Measurements from ENCODE around the gene CHIT1. TPM values are rescaled to one million over a fixed set of nuclear protein-coding genes. Genes with fewer than 3 reads are reported as not detected.

The CHIT1 gene
- total and polyA plus RNA-seq, 9 of the 15 experiments (the other 6 are each of a cell fraction or from before 2014, with no cell fraction given) = not detected

- Histone ChIP-seq H3K36me3 (ENCODE audit: control insufficient read depth, insufficient read depth, low read length) (no peaks in the 10 kb centered on the region), H3K79me2 (ENCODE audit: control insufficient read depth, insufficient read depth, low read length) (no peaks in the 10 kb centered on the region), H3K27me3 (ENCODE audit: control insufficient read depth in 2 of 2, insufficient read depth in 2 of 2, low read length in 2 of 2) (peaks cover 10 to 64% of the 10 kb centered on the region in 2 experiments; a peak in 4 of 5 replicates), H3K9me1 (ENCODE audit: control insufficient read depth, insufficient read depth, low read length) (no peaks in the 10 kb centered on the region), H3K4me1 (replicated peaks in 1 of 2; ENCODE audit: control insufficient read depth in 2 of 2, insufficient read depth in 2 of 2, low read length in 2 of 2) (peaks cover 0 to 11% of the 10 kb centered on the region in 2 experiments; a peak in 1 of 5 replicates), H3K27ac (ENCODE audit: extremely low read depth, low read depth, low read length) (no peak overlapping the region), H2AFZ (ENCODE audit: low read depth, low read length) (no peak overlapping the region), H3K4me2 (ENCODE audit: insufficient read depth, low read length) (no peak overlapping the region), H3K4me3 (no peak overlapping the region), H3K9ac (ENCODE audit: insufficient read depth in 1 of 2, low read depth in 2 of 2, low read length in 2 of 2) (no peak overlapping the region), H4K20me1 (replicated peaks; ENCODE audit: control insufficient read depth, insufficient read depth, low read length) (peaks cover 24% of the 10 kb centered on the region; the same call in 1 of the 2 replicates), H3K9me3 (replicated peaks; ENCODE audit: control insufficient read depth, insufficient read depth, low read depth, low read length) (no peaks in the 10 kb centered on the region)
- in situ Hi-C loops (cut with MboI) (no loop called here), intact Hi-C loops (cut with micrococcal nuclease) (loop anchor here (1.0 kb wide), 2 partner anchors 53 to 132 kb away; no protein-coding TSS in a partner anchor)
- BruUV-seq (replicated peaks) = no TSS peak
- POLR2A ChIA-PET = interaction anchor here (0.5 to 1.5 kb wide), 6 partner anchors 9 to 1582 kb away, joined by 3 to 5 read pairs (median 3); no protein-coding TSS in a partner anchor
- TF ChIP-seq ZNF280B (CRISPR knock-in tag; IDR thresholded peaks at IDR 0.05) (no peak), KLF6 (CRISPR knock-in tag; IDR thresholded peaks at IDR 0.05; ENCODE audit: borderline replicate concordance) (no peak), MCM3 (IDR thresholded peaks at IDR 0.05) (no peak), UBTF (IDR thresholded peaks at IDR 0.05; ENCODE audit: borderline replicate concordance in 1 of 2, low read depth in 2 of 2, low read length in 2 of 2) (no peak), FOXP4 (CRISPR knock-in tag; IDR thresholded peaks at IDR 0.05; ENCODE audit: borderline replicate concordance) (no peak), NRF1 (conservative IDR thresholded peaks at IDR 0.05 in 1 of 2, IDR thresholded peaks at IDR 0.05 in 1 of 2) (peak; percentile 85 to 88), ZNF830 (CRISPR knock-in tag; IDR thresholded peaks at IDR 0.05) (no peak), HNRNPL (IDR thresholded peaks at IDR 0.05; ENCODE audit: low read depth, low read length) (no peak)
- CTCF ChIA-PET (ENCODE audit: low intra/inter-chr PET ratio) = interaction anchor here (0.6 to 3.5 kb wide), 5 partner anchors 33 to 132 kb away, joined by 3 to 27 read pairs (median 6); no protein-coding TSS in a partner anchor
- ATAC-seq (no peak), DNase-seq (ENCODE audit: extremely low read depth in 1 of 4, low spot score in 3 of 4) (no peak), FAIRE-seq (no peak)
- 6% methylated on average over 22 of the region's 22 CpGs for WGBS (ENCODE audit: insufficient coverage, low coverage, missing lambda C conversion rate)
Observed at GRCh38 chr1:203171341-203172183, 57.9 kb downstream of the CHIT1 start.
